ENCODE results near the gene LMO3. TPM values are rescaled to one million over a fixed set of nuclear protein-coding genes. Genes with fewer than 3 reads are reported as not detected.

Gene LMO3
- total and polyA plus RNA-seq, 2 of the 8 experiments (the other 6 are each of a cell fraction or from before 2014, with no cell fraction given) = 4.7 to 16.7 TPM

DNA sequence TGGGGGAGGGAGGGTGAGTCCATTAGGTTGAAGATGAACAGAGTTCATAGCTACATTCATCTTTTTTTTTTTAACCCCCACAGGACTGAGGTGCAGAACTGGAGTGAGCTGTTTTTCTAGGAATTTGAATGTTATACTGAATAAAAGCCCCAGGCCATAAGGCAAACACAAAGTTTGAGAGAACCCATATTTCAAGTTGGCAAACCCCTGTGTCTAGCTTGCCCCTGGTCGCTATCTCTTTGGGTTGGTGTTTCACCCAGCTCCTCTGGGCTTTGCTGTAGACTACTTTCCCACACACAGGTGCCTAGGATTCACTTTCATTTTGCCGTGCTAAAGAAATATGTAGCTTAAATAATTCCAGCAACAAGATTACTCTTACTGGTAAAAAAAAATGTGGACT is 5.2 kb upstream of the LMO3 start:
- no peak overlapping the region for H2BK15ac ChIP-seq (ENCODE audit: low read length)
- no peak overlapping the region for H2BK12ac ChIP-seq (ENCODE audit: low read depth, low read length)
- peak overlapping the region; percentile 61 to 79 for H3K4me2 ChIP-seq (ENCODE audit: insufficient read depth in 1 of 2, low read depth in 2 of 2, low read length in 2 of 2)
- H3K36me3 ChIP-seq (ENCODE audit: control insufficient read depth in 2 of 4, insufficient read depth in 4 of 4, low read length in 3 of 4) = no peaks in the 10 kb centered on the region
- FAIRE-seq (no peak), DNase-seq (ENCODE audit: low read depth in 1 of 2, low spot score in 2 of 2) (no peak)
- 10% methylated on average over 2 of the region's 2 CpGs; no CpG with 5 or more reads in 1 of the 2 experiments for WGBS, 2 experiments (ENCODE audit: extremely low coverage in 1 of 2, insufficient coverage in 1 of 2, insufficient read length in 1 of 2, insufficient replicate concordance in 2 of 2, low coverage in 1 of 2, low lambda C conversion rate in 2 of 2, missing lambda C conversion rate in 1 of 2)
- no peaks in the 10 kb centered on the region for H3K9me3 ChIP-seq (ENCODE audit: insufficient read depth in 2 of 2, low read depth in 1 of 2, low read length in 1 of 2)
- H3K4ac ChIP-seq (replicated peaks; ENCODE audit: insufficient read length, low read depth, low read length) = no peak overlapping the region
- H3K27me3 ChIP-seq (replicated peaks in 1 of 4; ENCODE audit: control insufficient read depth in 3 of 4, extremely low read depth in 1 of 4, insufficient read depth in 3 of 4, low read length in 3 of 4) = peaks cover 0 to 23% (median 5%) of the 10 kb centered on the region in 4 experiments; a peak in 5 of 7 replicates
- no peak overlapping the region for H3K18ac ChIP-seq (ENCODE audit: extremely low read depth, low read length)
- H4K8ac ChIP-seq (ENCODE audit: extremely low read depth, insufficient read depth, low read length) = no peak overlapping the region
- peak overlapping the region in 2 of 4 experiments; percentile 7 to 49; a peak in 1 of 8 replicates for H3K4me3 ChIP-seq (ENCODE audit: extremely low read depth in 1 of 4, insufficient read depth in 2 of 4, low read depth in 3 of 4, low read length in 4 of 4)
- H2BK20ac ChIP-seq (ENCODE audit: low read length) = no peak overlapping the region
- H2BK5ac ChIP-seq (ENCODE audit: low read depth, low read length) = no peak overlapping the region
- H3K23ac ChIP-seq (ENCODE audit: insufficient read length) = no peak overlapping the region
- ChIA-PET CTCF (ENCODE audit: partially characterized antibody) (interaction anchor here (0.6 to 1.5 kb wide), 5 partner anchors 9 to 225 kb away, joined by 3 to 5 read pairs (median 3); no protein-coding TSS in a partner anchor), POLR2A (ENCODE audit: partially characterized antibody) (interaction anchor here (0.6 kb wide), 1 partner anchor 918 kb away, joined by 4 read pairs; no protein-coding TSS in a partner anchor)
- H3K14ac ChIP-seq (ENCODE audit: insufficient read length) = peak overlapping the region; percentile 45
- peaks cover 7% of the 10 kb centered on the region; the same call in 1 of the 2 replicates for H3K23me2 ChIP-seq (ENCODE audit: low read depth, low read length)
- H2AK5ac ChIP-seq (ENCODE audit: low read depth, low read length) = no peak overlapping the region
- no peaks in the 10 kb centered on the region for H3K79me1 ChIP-seq (ENCODE audit: low read depth, low read length)
- H3K4me1 ChIP-seq (replicated peaks in 1 of 4; ENCODE audit: control insufficient read depth in 3 of 4, insufficient read depth in 4 of 4, low read length in 3 of 4) = peaks cover 10 to 21% (median 16%) of the 10 kb centered on the region in 4 experiments
- no peaks in the 10 kb centered on the region for H4K20me1 ChIP-seq (replicated peaks in 1 of 2; ENCODE audit: control insufficient read depth in 1 of 2, insufficient read depth in 2 of 2, low read length in 2 of 2)
- no peak overlapping the region for H2BK120ac ChIP-seq (replicated peaks; ENCODE audit: low read depth, low read length)
- no peak overlapping the region for H4K91ac ChIP-seq (replicated peaks; ENCODE audit: insufficient read length, low read length)
- no peak overlapping the region for H4K5ac ChIP-seq (ENCODE audit: insufficient read length, low read depth, low read length)
- H3K79me2 ChIP-seq (ENCODE audit: control insufficient read depth in 1 of 2, insufficient read depth in 2 of 2, low read length in 2 of 2) = no peaks in the 10 kb centered on the region
- H3K56ac ChIP-seq (replicated peaks; ENCODE audit: insufficient read length, low read depth, low read length) = no peak overlapping the region
- no peak overlapping the region for H3K27ac ChIP-seq (ENCODE audit: low read depth, low read length)
- H2AFZ ChIP-seq (ENCODE audit: low read length) = no peak overlapping the region
- no peak overlapping the region for H3K9ac ChIP-seq (replicated peaks in 1 of 4; ENCODE audit: extremely low read depth in 1 of 4, low read depth in 3 of 4, low read length in 3 of 4)
- no peak for TF ChIP-seq BACH1 (IDR thresholded peaks at IDR 0.05; ENCODE audit: low read length)
- TF ChIP-seq SAP30 (IDR thresholded peaks at IDR 0.05; ENCODE audit: insufficient read depth, insufficient replicate concordance, low read length) = no peak
- no peak for TF ChIP-seq FOSL1 (IDR thresholded peaks at IDR 0.05; ENCODE audit: insufficient read depth, low read depth, low read length)
- TF ChIP-seq GABPA (IDR thresholded peaks at IDR 0.05; ENCODE audit: borderline replicate concordance, insufficient read depth, low read length) = no peak
- no peak for TF ChIP-seq CHD1 (IDR thresholded peaks at IDR 0.05; ENCODE audit: low read depth, low read length)
- no peak for TF ChIP-seq CTCF (IDR thresholded peaks at IDR 0.05; ENCODE audit: control extremely low read depth in 1 of 3, insufficient read depth in 1 of 3, low read depth in 1 of 3, low read length in 3 of 3)
- no peak for TF ChIP-seq CREB1 (IDR thresholded peaks at IDR 0.05)
- no peak for TF ChIP-seq NRF1 (IDR thresholded peaks at IDR 0.05; ENCODE audit: low read depth, low read length)
- TF ChIP-seq KDM4A (IDR thresholded peaks at IDR 0.05; ENCODE audit: low read depth, low read length, severe bottlenecking) = no peak
- TF ChIP-seq MAFK (IDR thresholded peaks at IDR 0.05; ENCODE audit: low read depth, low read length) = no peak
- TF ChIP-seq EP300 (IDR thresholded peaks at IDR 0.05; ENCODE audit: borderline replicate concordance in 1 of 2, low read depth in 2 of 2, low read length in 2 of 2) = no peak

Measured in H1 (cell line).